HCT116 (cell line): Measurements from ENCODE around the gene FAM120A. TPM values are rescaled to one million over a fixed set of nuclear protein-coding genes. Genes with fewer than 3 reads are reported as not detected.

ENCODE experiments used
- ATAC-seq: fragments of 200-7000 bp; cut with Tn5 transposase; 2 replicates; pipeline ENCODE4 v1.9.1; 2020; ENCODE audit warnings: mild to moderate bottlenecking, moderate library complexity
- BruUV-seq: library from RNA; stranded (reverse); fragments of 400-500 nt; replicated peaks from 2 replicates; lab custom pipeline; 2021; lab: Mats Ljungman, UMichigan
- CTCF ChIA-PET: fragments of 300-600 bp; sonication (Branson Sonifier 250); formaldehyde crosslinking; loops from one replicate; lab custom pipeline; 2021; ENCODE audit warnings: antibody characterized with exemption; lab: Charles Lee
- POLR2A ChIA-PET: fragments of 300-600, 350-600 bp; sonication (Branson Sonifier 250); formaldehyde crosslinking; loops from one replicate; lab custom pipeline; 2021; ENCODE audit warnings: antibody characterized with exemption; lab: Charles Lee
- RAD21 ChIA-PET, 2 experiments: fragments of 300-600 bp; sonication (Branson Sonifier 250); formaldehyde crosslinking; loops; one replicate each; lab custom pipeline; 2023; ENCODE audit warnings: low total read pairs in 2 of 2; ENCODE audit not compliant: uncharacterized antibody in 2 of 2, unreplicated experiment in 2 of 2, low non-redundant PET in 1 of 2; lab: Charles Lee
- DNase-seq: peaks from one replicate; pipeline ENCODE4 v3.0.0-alpha.2; 2010; ENCODE audit warnings: low read depth, low spot score
- H2AFZ ChIP-seq: fragments of 200-600 bp; shearing (Covaris generic), sonication (generic); 2 replicates; pipeline ENCODE4 v1.6.1; 2017; ENCODE audit warnings: low read depth, mixed run types, mixed read lengths, antibody characterized with exemption, low read length; ENCODE audit not compliant: poor library complexity, severe bottlenecking
- H3K27ac ChIP-seq: 2 replicates; pipeline ENCODE4 v1.5.1; 2012; ENCODE audit warnings: low read depth, low read length
- H3K27me3 ChIP-seq: fragments of 200-600 bp; sonication (generic); 2 replicates; pipeline ENCODE4 v1.6.1; 2016; ENCODE audit warnings: mixed run types, low read length, mixed read lengths; ENCODE audit not compliant: insufficient read depth
- H3K36me3 ChIP-seq, 2 experiments: fragments of 200-500 bp in 1 of 2; fragments of 200-600 bp in 1 of 2; sonication (Bioruptor generic) in 1 of 2; sonication (generic) in 1 of 2; 2 replicates each; pipeline versions ENCODE4 v1.5.1 to v1.6.1; 2014 to 2016; ENCODE audit warnings: low read length in 2 of 2, inconsistent platforms in 1 of 2, mixed read lengths in 1 of 2, mixed run types in 1 of 2; ENCODE audit not compliant: insufficient read depth in 2 of 2, control insufficient read depth in 1 of 2
- H3K4me1 ChIP-seq, 2 experiments: fragments of 200-600 bp in 1 of 2; sonication (generic) in 1 of 2; 2 replicates each; pipeline versions ENCODE4 v1.5.1 to v1.6.1; 2012 to 2017; ENCODE audit warnings: low read length in 2 of 2, inconsistent platforms in 1 of 2, mild to moderate bottlenecking in 1 of 2, mixed read lengths in 1 of 2, mixed run types in 1 of 2, moderate library complexity in 1 of 2; ENCODE audit not compliant: insufficient read depth in 2 of 2, control insufficient read depth in 1 of 2
- H3K4me2 ChIP-seq: fragments of 200-600 bp; sonication (generic); 2 replicates; pipeline ENCODE4 v1.6.1; 2017; ENCODE audit warnings: mixed run types, low read length, mixed read lengths
- H3K4me3 ChIP-seq, 2 experiments: fragments of 200-600 bp in 1 of 2; sonication (generic) in 1 of 2; replicated peaks in 1 of 2; 2 replicates each; pipeline ENCODE4 v1.5.1; 2011 to 2016; ENCODE audit warnings: low read length in 2 of 2, control low read depth in 1 of 2, low read depth in 1 of 2, mild to moderate bottlenecking in 1 of 2, mixed read lengths in 1 of 2, mixed run types in 1 of 2
- H3K79me2 ChIP-seq: fragments of 200-600 bp; sonication (generic); 2 replicates; pipeline ENCODE4 v1.6.1; 2017; ENCODE audit warnings: mild to moderate bottlenecking, mixed run types, low read length, moderate library complexity, mixed read lengths; ENCODE audit not compliant: insufficient read depth
- H3K9ac ChIP-seq: fragments of 200-600 bp; sonication (generic); 2 replicates; pipeline ENCODE4 v1.6.1; 2016; ENCODE audit warnings: low read length, mixed read lengths
- H3K9me2 ChIP-seq: fragments of 200-600 bp; sonication (generic), shearing (Covaris generic); 2 replicates; pipeline ENCODE4 v1.6.1; 2017; ENCODE audit warnings: mixed run types, mild to moderate bottlenecking, moderate library complexity; ENCODE audit not compliant: insufficient read depth
- H3K9me3 ChIP-seq, 2 experiments: fragments of 200-500 bp in 1 of 2; fragments of 200-600 bp in 1 of 2; sonication (Bioruptor generic) in 1 of 2; sonication (generic) in 1 of 2; 2 replicates each; pipeline ENCODE4 v1.6.1; 2014 to 2017; ENCODE audit warnings: low read length in 2 of 2, mixed read lengths in 2 of 2, inconsistent platforms in 1 of 2, low read depth in 1 of 2, mild to moderate bottlenecking in 1 of 2, mixed run types in 1 of 2, moderate library complexity in 1 of 2; ENCODE audit not compliant: control insufficient read depth in 1 of 2, insufficient read depth in 1 of 2
- H4K20me1 ChIP-seq: fragments of 200-600 bp; sonication (generic), shearing (Covaris generic); 2 replicates; pipeline ENCODE4 v1.6.1; 2017; ENCODE audit warnings: mixed run types, mild to moderate bottlenecking, moderate library complexity; ENCODE audit not compliant: insufficient read depth
- ATF3 ChIP-seq: IDR thresholded peaks from 2 replicates; pipeline ENCODE4 v1.6.1; 2012
- EZH2 ChIP-seq: fragments of 200-600 bp; sonication (generic); IDR thresholded peaks from 2 replicates; pipeline ENCODE4 v1.6.1; 2017; ENCODE audit warnings: antibody characterized with exemption, mixed run types
- FOSL1 ChIP-seq: IDR thresholded peaks from 2 replicates; pipeline ENCODE4 v1.6.1; 2012; ENCODE audit warnings: low read depth
- POLR2AphosphoS5 ChIP-seq: IDR thresholded peaks from 2 replicates; pipeline ENCODE4 v1.6.1; 2011; ENCODE audit warnings: mild to moderate bottlenecking, low read depth, low read length, moderate library complexity
- SIN3A ChIP-seq: IDR thresholded peaks from 2 replicates; pipeline ENCODE4 v1.6.1; 2012; ENCODE audit warnings: low read depth
- SRF ChIP-seq: IDR thresholded peaks from 2 replicates; pipeline ENCODE4 v1.6.1; 2012; ENCODE audit warnings: low read depth
- TCF7L2 ChIP-seq: IDR thresholded peaks from 2 replicates; pipeline ENCODE4 v1.7.0; 2011; ENCODE audit warnings: borderline replicate concordance, inconsistent platforms; ENCODE audit not compliant: insufficient read depth, insufficient read length; ENCODE audit errors: extremely low read depth
- YY1 ChIP-seq: IDR thresholded peaks from 2 replicates; pipeline ENCODE4 v1.6.1; 2011; ENCODE audit warnings: low read length, low read depth, moderate library complexity, mild to moderate bottlenecking; ENCODE audit not compliant: insufficient replicate concordance; ENCODE audit errors: extremely low read depth
- ZFX ChIP-seq: fragments of 450-650 bp; IDR thresholded peaks from 2 replicates; pipeline ENCODE4 v1.6.1; 2017
- ZNF274 ChIP-seq: fragments of 200-500 bp; sonication (Bioruptor generic); IDR thresholded peaks from 2 replicates; pipeline ENCODE4 v1.6.1; 2014; ENCODE audit warnings: mild to moderate bottlenecking, low read depth, low read length, inconsistent platforms
- intact Hi-C: fragments of 100-400 bp; cut with micrococcal nuclease; formaldehyde crosslinking; loops from 2 replicates; pipeline ENCODE4 v1.10.0; 2022
- total RNA-seq: library from RNA; stranded (reverse); gene quantifications from one replicate; pipeline ENCODE4 v1.2.1, GENCODE V29; 2021; ENCODE audit not compliant: unreplicated experiment
- TF ChIP-seq, protein P1 (sequence below): IDR thresholded peaks from 2 replicates; pipeline ENCODE4 v1.6.1; 2011; ENCODE audit warnings: mild to moderate bottlenecking, low read length, moderate library complexity; ENCODE audit not compliant: insufficient replicate concordance; ENCODE audit errors: extremely low read depth

Gene FAM120A
- total RNA-seq, 1 experiment from 2014 or later = 122 TPM

DNA sequence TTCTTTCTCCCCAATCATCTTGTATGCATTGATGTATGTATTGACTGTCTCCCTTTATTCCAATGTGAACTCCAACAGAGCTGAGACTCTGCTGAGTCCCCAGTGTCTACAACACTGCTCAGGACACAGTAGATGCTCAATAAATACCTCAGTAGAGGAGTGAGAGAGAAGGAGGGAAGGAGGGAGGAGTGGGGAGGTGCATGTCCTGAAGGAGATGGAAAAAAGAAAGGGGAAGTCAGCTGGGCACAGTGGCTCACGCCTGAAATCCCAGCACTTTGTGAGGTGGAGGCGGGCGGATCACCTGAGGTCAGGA lies 122.0 kb downstream of the FAM120A start:
- ChIA-PET RAD21 (no interaction called here), POLR2A (no interaction called here), CTCF (no interaction called here)
- TF ChIP-seq, protein P1, sequence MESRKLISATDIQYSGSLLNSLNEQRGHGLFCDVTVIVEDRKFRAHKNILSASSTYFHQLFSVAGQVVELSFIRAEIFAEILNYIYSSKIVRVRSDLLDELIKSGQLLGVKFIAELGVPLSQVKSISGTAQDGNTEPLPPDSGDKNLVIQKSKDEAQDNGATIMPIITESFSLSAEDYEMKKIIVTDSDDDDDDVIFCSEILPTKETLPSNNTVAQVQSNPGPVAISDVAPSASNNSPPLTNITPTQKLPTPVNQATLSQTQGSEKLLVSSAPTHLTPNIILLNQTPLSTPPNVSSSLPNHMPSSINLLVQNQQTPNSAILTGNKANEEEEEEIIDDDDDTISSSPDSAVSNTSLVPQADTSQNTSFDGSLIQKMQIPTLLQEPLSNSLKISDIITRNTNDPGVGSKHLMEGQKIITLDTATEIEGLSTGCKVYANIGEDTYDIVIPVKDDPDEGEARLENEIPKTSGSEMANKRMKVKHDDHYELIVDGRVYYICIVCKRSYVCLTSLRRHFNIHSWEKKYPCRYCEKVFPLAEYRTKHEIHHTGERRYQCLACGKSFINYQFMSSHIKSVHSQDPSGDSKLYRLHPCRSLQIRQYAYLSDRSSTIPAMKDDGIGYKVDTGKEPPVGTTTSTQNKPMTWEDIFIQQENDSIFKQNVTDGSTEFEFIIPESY = no peak
- no peak for TF ChIP-seq FOSL1
- no peak for TF ChIP-seq SRF
- TF ChIP-seq ZNF274 = no peak
- no peak for TF ChIP-seq TCF7L2
- TF ChIP-seq YY1 = no peak
- no peak for TF ChIP-seq EZH2
- TF ChIP-seq ZFX = no peak
- TF ChIP-seq SIN3A = no peak
- TF ChIP-seq POLR2AphosphoS5 = no peak
- no peak for TF ChIP-seq ATF3
- no peaks in the 10 kb centered on the region for H3K36me3 ChIP-seq
- no peaks in the 10 kb centered on the region for H3K27me3 ChIP-seq
- BruUV-seq = no TSS peak
- H3K9me2 ChIP-seq = no peaks in the 10 kb centered on the region
- H4K20me1 ChIP-seq = no peaks in the 10 kb centered on the region
- DNase-seq = no peak
- H3K9ac ChIP-seq = no peak overlapping the region
- intact Hi-C loops = no loop called here
- no peak overlapping the region for H3K4me3 ChIP-seq
- H3K27ac ChIP-seq = no peak overlapping the region
- peaks cover 0 to 4% of the 10 kb centered on the region in 2 experiments; a peak in 1 of 4 replicates for H3K9me3 ChIP-seq
- no peak for ATAC-seq
- H2AFZ ChIP-seq = no peak overlapping the region
- H3K4me2 ChIP-seq = no peak overlapping the region
- H3K79me2 ChIP-seq = peaks cover 12% of the 10 kb centered on the region; the same call in 1 of the 2 replicates
- H3K4me1 ChIP-seq = peaks cover 7 to 18% of the 10 kb centered on the region in 2 experiments; a peak in 3 of 4 replicates
